Neural crest cell (in vitro differentiated cells): ENCODE data around the gene LRRC59. TPM values are rescaled to one million over a fixed set of nuclear protein-coding genes. Genes with fewer than 3 reads are reported as not detected.

Source experiments
- DNase-seq: peaks from one replicate; pipeline ENCODE4 v3.0.0; 2021; ENCODE audit warnings: low read depth, mixed read lengths, low spot score
- H3K27ac Mint-ChIP-seq: one replicate; pipeline ENCODE4 v1.8.0; 2021; ENCODE audit warnings: mild to moderate bottlenecking, mixed read lengths; ENCODE audit not compliant: unreplicated experiment
- H3K27me3 Mint-ChIP-seq: 2 replicates; pipeline ENCODE4 v1.8.0; 2021; ENCODE audit warnings: low read depth, mild to moderate bottlenecking, mixed read lengths
- H3K36me3 Mint-ChIP-seq: 2 replicates; pipeline ENCODE4 v1.8.0; 2021; ENCODE audit warnings: low read depth, mild to moderate bottlenecking, mixed read lengths
- H3K4me1 Mint-ChIP-seq: 2 replicates; pipeline ENCODE4 v1.8.0; 2021; ENCODE audit warnings: mixed read lengths
- H3K4me3 Mint-ChIP-seq: one replicate; pipeline ENCODE4 v1.8.0; 2021; ENCODE audit warnings: mild to moderate bottlenecking, mixed read lengths
- H3K9me3 Mint-ChIP-seq: 2 replicates; pipeline ENCODE4 v1.8.0; 2021; ENCODE audit warnings: mixed read lengths
- CTCF ChIP-seq: fragments of 200-600 bp; sonication (generic); conservative IDR thresholded peaks from 2 replicates; pipeline ENCODE4 v1.5.0; 2021; ENCODE audit warnings: antibody characterized with exemption, mild to moderate bottlenecking
- total RNA-seq: library from RNA; stranded (reverse); gene quantifications from 2 replicates; pipeline ENCODE4 v1.2.1, GENCODE V29; 2021

LRRC59 gene
- total RNA-seq, 1 donor from 2014 or later, result 92.7 TPM

- Mint-ChIP-seq H3K27me3 (no peaks in the 10 kb centered on the region), H3K9me3 (peaks cover 3% of the 10 kb centered on the region), H3K4me1 (peaks cover 41% of the 10 kb centered on the region), H3K36me3 (no peaks in the 10 kb centered on the region), H3K27ac (no peak overlapping the region), H3K4me3 (peak overlapping the region; percentile 85)
- no peak for TF ChIP-seq CTCF
- no peak for DNase-seq
These were observed 29.1 kb upstream of the LRRC59 start for GRCh38 chr17:50426472-50426782.

DNA sequence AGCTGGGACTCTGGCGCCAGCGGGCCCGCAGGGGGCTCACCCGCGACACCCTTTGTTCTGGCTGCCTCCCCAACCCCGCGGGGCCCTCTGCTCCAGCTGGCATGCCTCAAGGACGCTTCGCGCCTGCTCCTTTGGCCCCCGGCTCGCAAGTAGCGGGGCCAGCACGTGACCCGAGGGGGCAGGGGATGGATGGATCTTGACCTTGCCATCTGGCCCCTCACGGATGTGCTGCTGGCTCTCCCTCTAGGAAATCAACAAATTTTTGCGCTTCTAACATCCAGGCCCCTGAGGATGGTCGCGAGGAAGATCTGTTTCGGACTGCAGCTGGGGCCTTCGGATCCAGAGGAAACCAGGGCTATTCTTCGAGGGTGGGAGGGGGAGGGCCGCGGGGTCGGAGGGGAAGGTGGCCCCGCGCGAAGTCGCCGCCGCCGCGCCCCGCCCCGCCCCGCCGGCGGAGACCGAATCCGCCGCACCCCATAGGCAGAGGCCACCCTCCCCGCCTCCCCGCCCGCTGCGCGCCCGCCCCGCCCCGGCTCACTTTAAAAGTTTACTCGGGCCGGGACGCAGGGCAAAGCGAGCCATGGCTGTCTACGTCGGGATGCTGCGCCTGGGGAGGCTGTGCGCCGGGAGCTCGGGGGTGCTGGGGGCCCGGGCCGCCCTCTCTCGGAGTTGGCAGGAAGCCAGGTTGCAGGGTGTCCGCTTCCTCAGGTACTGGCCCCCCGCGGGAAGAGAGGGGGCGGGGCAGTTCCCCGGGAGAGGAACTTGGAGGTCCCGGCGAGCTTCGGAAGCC is 28.6 kb upstream of the LRRC59 start, which contains the start of gene ACSF2:
Gene ACSF2, plus strand, starts transcription at position 537 of the 790 bp plus-strand sequence. Its CDS starts 44 bp downstream, at position 581.
- TF ChIP-seq CTCF, result no peak
- Mint-ChIP-seq H3K4me3 (peak within 1 kb of the TSS; percentile 85), H3K4me1 (peaks cover 36% of the 10 kb centered on the region), H3K36me3 (no peaks in the 10 kb centered on the region), H3K9me3 (peaks cover 3% of the 10 kb centered on the region), H3K27ac (peak within 1 kb of the TSS; percentile 78), H3K27me3 (no peaks in the 10 kb centered on the region)
- peak; percentile 45 for DNase-seq

GRCh38 chr17:50424996-50425681 is 27.8 kb upstream of the LRRC59 start:
- peaks cover 38% of the 10 kb centered on the region for H3K4me1 Mint-ChIP-seq
- DNase-seq, result no peak
- H3K27me3 Mint-ChIP-seq, result no peaks in the 10 kb centered on the region
- TF ChIP-seq CTCF, result no peak
- H3K4me3 Mint-ChIP-seq, result peak overlapping the region; percentile 85
- peaks cover 2% of the 10 kb centered on the region for H3K36me3 Mint-ChIP-seq
- H3K9me3 Mint-ChIP-seq, result peaks cover 6% of the 10 kb centered on the region
- no peak overlapping the region for H3K27ac Mint-ChIP-seq

DNA sequence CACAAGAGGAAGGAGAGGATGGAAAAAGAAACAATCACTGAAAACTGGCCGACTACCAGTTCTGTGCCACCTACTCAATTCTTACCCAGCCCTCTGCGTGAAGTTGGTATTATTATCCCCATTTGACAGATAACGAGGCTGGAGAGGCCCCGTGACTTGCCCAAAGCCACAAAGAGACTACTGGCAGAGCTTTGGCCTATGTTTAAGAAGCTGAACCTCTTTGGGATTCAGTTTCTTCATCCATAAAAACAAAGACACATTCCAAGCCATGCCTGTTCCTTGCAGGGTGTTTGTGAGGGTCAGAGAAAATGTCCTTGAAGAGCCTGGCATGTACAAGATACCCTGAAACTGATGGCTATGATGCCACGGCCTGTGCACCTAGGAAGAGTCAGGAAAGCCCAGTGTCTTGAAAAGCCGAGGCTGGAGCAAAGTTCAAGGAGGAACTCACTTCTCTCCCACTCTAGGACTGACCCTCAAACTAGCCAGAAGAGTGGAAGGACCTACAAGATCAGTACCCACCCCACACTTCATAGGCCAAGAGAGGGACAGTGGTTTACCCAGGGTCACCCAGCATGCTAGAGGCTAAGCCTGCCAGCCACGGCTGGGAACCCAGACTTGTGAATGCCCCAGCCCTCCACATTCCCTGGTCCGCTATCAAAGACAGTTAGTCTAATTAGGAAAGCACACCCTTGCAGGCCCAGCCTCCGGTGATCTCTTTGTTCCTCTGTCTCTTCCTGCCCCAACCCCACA is 27.1 kb upstream of the LRRC59 start:
- DNase-seq, result no peak
- no peaks in the 10 kb centered on the region for H3K27me3 Mint-ChIP-seq
- peak overlapping the region; percentile 65 for H3K4me3 Mint-ChIP-seq
- peaks cover 2% of the 10 kb centered on the region for H3K36me3 Mint-ChIP-seq
- peaks cover 6% of the 10 kb centered on the region for H3K9me3 Mint-ChIP-seq
- no peak overlapping the region for H3K27ac Mint-ChIP-seq
- H3K4me1 Mint-ChIP-seq, result peaks cover 34% of the 10 kb centered on the region
- TF ChIP-seq CTCF, result no peak

- Mint-ChIP-seq H3K27ac (no peak overlapping the region), H3K4me3 (peak overlapping the region; percentile 65), H3K36me3 (peaks cover 8% of the 10 kb centered on the region), H3K4me1 (peaks cover 28% of the 10 kb centered on the region), H3K27me3 (peaks cover 2% of the 10 kb centered on the region), H3K9me3 (peaks cover 11% of the 10 kb centered on the region)
- DNase-seq, result no peak
- TF ChIP-seq CTCF, result no peak
These were observed 26.3 kb upstream of the LRRC59 start for GRCh38 chr17:50423553-50424159.
